CD4-positive, CD25-positive, alpha-beta regulatory T cell (primary cell): ENCODE data around the gene GUCY2D. TPM values are rescaled to one million over a fixed set of nuclear protein-coding genes. Genes with fewer than 3 reads are reported as not detected.
A peak's percentile ranks its signal among the peaks of the same experiment; 100 is the strongest.

Source experiments
- ATAC-seq, 2 donors: fragments of 150-1000 bp; cut with Tn5 transposase; one replicate each; pipeline ENCODE4 v1.10.0; 2021; ENCODE audit warnings: low read depth in 2 of 2, moderate number of reproducible peaks in 2 of 2, moderate library complexity in 1 of 2
- DNase-seq, 3 donors: peaks; one replicate each; pipeline versions ENCODE4 v3.0.0 to v3.0.0-alpha.2; 2012 to 2022; ENCODE audit warnings: mixed read lengths in 1 of 3
- H3K27ac ChIP-seq: one replicate; pipeline ENCODE4 v1.7.0; 2013; ENCODE audit warnings: mild to moderate bottlenecking, low read length; ENCODE audit not compliant: insufficient read depth, poor library complexity, severe bottlenecking
- H3K27me3 ChIP-seq: one replicate; pipeline ENCODE4 v1.7.0; 2013; ENCODE audit warnings: low read length; ENCODE audit not compliant: control insufficient read depth, insufficient read depth
- H3K36me3 ChIP-seq: one replicate; pipeline ENCODE4 v1.7.0; 2013; ENCODE audit warnings: mild to moderate bottlenecking, low read length, moderate library complexity; ENCODE audit not compliant: control insufficient read depth, insufficient read depth
- H3K4me1 ChIP-seq: 2 replicates; pipeline ENCODE4 v1.7.0; 2013; ENCODE audit warnings: mild to moderate bottlenecking, low read length; ENCODE audit not compliant: insufficient read depth, control insufficient read depth, poor library complexity, severe bottlenecking
- H3K4me3 ChIP-seq: one replicate; pipeline ENCODE4 v1.7.0; 2013; ENCODE audit warnings: low read depth, mild to moderate bottlenecking, low read length, moderate library complexity
- H3K9me3 ChIP-seq, 2 experiments: 1 replicate in 1 of 2; 2 replicates in 1 of 2; pipeline ENCODE4 v1.7.0; 2013; ENCODE audit warnings: low read length in 2 of 2, mild to moderate bottlenecking in 1 of 2, moderate library complexity in 1 of 2; ENCODE audit not compliant: control insufficient read depth in 2 of 2
- H3K27ac Mint-ChIP-seq, 3 donors: one replicate each; pipeline ENCODE4 v1.8.0; 2020 to 2022; ENCODE audit warnings: mild to moderate bottlenecking in 3 of 3, mixed read lengths in 3 of 3, moderate library complexity in 2 of 3
- H3K27me3 Mint-ChIP-seq: one replicate; pipeline ENCODE4 v1.8.0; 2022; ENCODE audit warnings: mild to moderate bottlenecking, mixed read lengths
- H3K36me3 Mint-ChIP-seq: one replicate; pipeline ENCODE4 v1.8.0; 2020; ENCODE audit warnings: mixed read lengths
- H3K4me1 Mint-ChIP-seq, 4 donors: one replicate each; pipeline ENCODE4 v1.8.0; 2020 to 2022; ENCODE audit warnings: mixed read lengths in 4 of 4, mild to moderate bottlenecking in 1 of 4
- H3K4me3 Mint-ChIP-seq, 4 donors: one replicate each; pipeline ENCODE4 v1.8.0; 2020 to 2022; ENCODE audit warnings: mild to moderate bottlenecking in 4 of 4, mixed read lengths in 4 of 4, moderate library complexity in 3 of 4
- H3K9me3 Mint-ChIP-seq, 7 donors: one replicate each; pipeline ENCODE4 v1.8.0; 2020 to 2022; ENCODE audit warnings: mixed read lengths in 7 of 7, mild to moderate bottlenecking in 3 of 7, moderate library complexity in 2 of 7
- polyA plus RNA-seq, 4 donors: library from polyadenylated mRNA; unstranded; fragments of 300-500 nt; fragmentation: Illumina TruSeq; gene quantifications; one replicate each; pipeline ENCODE4 v1.2.3, GENCODE V29; 2021
- total RNA-seq: library from RNA; stranded (reverse); gene quantifications from one replicate; pipeline ENCODE4 v1.2.3, GENCODE V29; 2022

GUCY2D gene
- total and polyA plus RNA-seq, 5 donors from 2014 or later, result 0.23 TPM; not detected in 4

DNA sequence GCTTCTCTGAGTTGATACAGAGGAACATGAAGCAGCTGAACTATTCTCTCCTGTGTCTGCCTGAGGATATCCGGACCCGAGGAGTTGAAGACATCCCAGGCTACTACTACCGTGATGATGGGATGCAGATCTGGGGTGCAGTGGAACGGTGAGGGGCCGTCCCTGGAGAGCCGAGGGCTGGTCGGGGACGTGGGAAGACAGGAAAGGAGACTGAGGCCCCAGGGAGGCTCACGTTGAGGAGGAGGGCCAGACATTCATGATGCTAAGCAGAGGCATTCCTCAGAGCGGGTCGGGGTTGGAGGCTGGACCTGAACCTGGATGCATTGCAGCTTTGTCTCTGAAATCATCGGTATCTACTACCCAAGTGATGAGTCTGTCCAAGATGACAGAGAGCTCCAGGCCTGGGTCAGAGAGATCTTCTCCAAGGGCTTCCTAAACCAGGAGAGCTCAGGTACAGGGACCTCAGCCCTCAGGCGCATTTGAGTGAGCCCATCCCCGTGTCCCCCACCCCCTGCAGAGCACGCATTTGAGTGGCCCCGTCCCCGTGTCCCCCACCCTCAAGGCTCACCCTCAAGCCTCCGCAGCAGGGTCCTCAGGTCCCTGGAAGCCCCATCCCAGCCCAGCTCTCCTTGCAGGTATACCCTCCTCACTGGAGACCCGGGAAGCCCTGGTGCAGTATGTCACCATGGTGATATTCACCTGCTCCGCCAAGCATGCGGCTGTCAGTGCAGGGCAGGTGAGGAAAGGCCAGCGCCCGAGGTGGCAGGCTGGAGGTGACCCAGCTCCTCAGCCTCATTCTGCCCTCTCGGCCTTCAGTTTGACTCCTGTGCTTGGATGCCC is 44.7 kb downstream of the GUCY2D start:
- no peaks in the 10 kb centered on the region for H3K27me3 ChIP-seq
- ATAC-seq (no peak), DNase-seq (no peak)
- H3K36me3 Mint-ChIP-seq, result no peaks in the 10 kb centered on the region
- H3K36me3 ChIP-seq, result no peaks in the 10 kb centered on the region
- no peak overlapping the region for H3K27ac ChIP-seq
- H3K4me3 ChIP-seq, result no peak overlapping the region
- H3K4me1 ChIP-seq, result no peaks in the 10 kb centered on the region
- H3K9me3 ChIP-seq, result no peaks in the 10 kb centered on the region
- H3K27ac Mint-ChIP-seq, result no peak overlapping the region
- no peak overlapping the region for H3K4me3 Mint-ChIP-seq
- peaks cover 0 to 1% (median 0%) of the 10 kb centered on the region in 7 donors for H3K9me3 Mint-ChIP-seq
- peaks cover 14% of the 10 kb centered on the region for H3K27me3 Mint-ChIP-seq
- H3K4me1 Mint-ChIP-seq, result peaks cover 0 to 2% (median 0%) of the 10 kb centered on the region in 4 donors

DNA sequence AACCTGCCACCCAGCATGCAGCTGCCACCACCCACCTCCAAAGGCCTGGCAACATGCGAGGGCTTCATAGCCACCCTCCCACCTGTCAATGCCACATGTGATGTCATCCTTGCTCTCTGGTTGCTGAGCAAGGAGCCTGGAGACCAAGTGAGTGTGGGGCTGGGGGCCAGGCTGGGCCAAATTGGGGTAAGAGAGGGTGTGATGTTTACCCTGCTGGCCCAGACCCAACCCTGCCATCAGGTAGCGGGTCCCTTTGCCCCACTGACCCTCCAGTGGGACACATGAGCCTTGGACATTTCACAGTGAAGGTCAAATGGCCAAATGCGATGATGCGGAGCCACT is 45.3 kb downstream of the GUCY2D start:
- Histone ChIP-seq H3K27me3 (no peaks in the 10 kb centered on the region), H3K4me1 (no peaks in the 10 kb centered on the region), H3K4me3 (no peak overlapping the region), H3K36me3 (no peaks in the 10 kb centered on the region), H3K27ac (no peak overlapping the region), H3K9me3 (no peaks in the 10 kb centered on the region)
- H3K4me1 Mint-ChIP-seq, result peaks cover 0 to 2% (median 0%) of the 10 kb centered on the region in 4 donors
- DNase-seq (no peak), ATAC-seq (no peak)
- H3K36me3 Mint-ChIP-seq, result no peaks in the 10 kb centered on the region
- H3K4me3 Mint-ChIP-seq, result no peak overlapping the region
- no peak overlapping the region for H3K27ac Mint-ChIP-seq
- peaks cover 0 to 1% (median 0%) of the 10 kb centered on the region in 7 donors for H3K9me3 Mint-ChIP-seq
- H3K27me3 Mint-ChIP-seq, result peaks cover 14% of the 10 kb centered on the region

DNA sequence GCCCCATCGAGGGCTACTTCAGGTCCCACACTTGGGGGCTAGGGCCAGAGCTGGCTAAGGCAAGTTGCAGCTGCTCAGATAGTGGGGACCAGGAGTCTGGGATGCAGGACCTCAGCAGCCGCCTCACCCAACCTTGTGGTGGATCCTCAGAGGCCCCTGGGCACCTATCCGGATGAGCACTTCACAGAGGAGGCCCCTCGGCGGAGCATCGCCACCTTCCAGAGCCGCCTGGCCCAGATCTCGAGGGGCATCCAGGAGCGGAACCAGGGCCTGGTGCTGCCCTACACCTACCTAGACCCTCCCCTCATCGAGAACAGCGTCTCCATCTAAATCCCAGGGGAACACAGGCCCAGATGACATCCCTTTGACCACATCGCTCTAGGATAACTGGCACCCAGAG is 45.8 kb downstream of the GUCY2D start:
- ATAC-seq, result no peak
- Histone ChIP-seq H3K4me1 (no peaks in the 10 kb centered on the region), H3K27ac (no peak overlapping the region), H3K36me3 (no peaks in the 10 kb centered on the region), H3K4me3 (no peak overlapping the region), H3K27me3 (no peaks in the 10 kb centered on the region), H3K9me3 (no peaks in the 10 kb centered on the region)
- no peak overlapping the region for H3K4me3 Mint-ChIP-seq
- H3K27me3 Mint-ChIP-seq, result peaks cover 14% of the 10 kb centered on the region
- DNase-seq, result no peak
- H3K36me3 Mint-ChIP-seq, result no peaks in the 10 kb centered on the region
- H3K4me1 Mint-ChIP-seq, result peaks cover 0 to 2% (median 0%) of the 10 kb centered on the region in 4 donors
- H3K9me3 Mint-ChIP-seq, result peaks cover 0 to 1% (median 0%) of the 10 kb centered on the region in 7 donors
- H3K27ac Mint-ChIP-seq, result no peak overlapping the region

DNA sequence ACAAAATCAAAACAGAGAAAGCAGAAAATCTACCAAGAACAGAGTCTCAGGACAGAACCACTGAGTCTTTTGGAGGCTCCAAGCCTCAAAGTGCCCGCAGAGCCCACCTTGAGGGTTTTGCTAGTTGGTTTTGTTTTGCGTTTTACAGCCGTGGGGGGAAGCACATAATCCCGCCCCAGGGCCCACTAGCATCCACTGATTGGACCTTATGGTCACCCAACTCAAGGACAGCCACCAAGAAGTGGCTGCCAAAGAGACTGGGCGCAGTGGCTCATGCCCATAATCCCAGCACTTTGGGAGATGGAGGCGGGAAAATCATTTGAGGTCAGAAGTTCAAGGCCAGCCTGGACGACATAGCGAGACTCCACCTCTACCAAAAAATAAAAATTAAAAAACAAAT is 46.3 kb downstream of the GUCY2D start:
- Histone ChIP-seq H3K27ac (no peak overlapping the region), H3K4me1 (no peaks in the 10 kb centered on the region), H3K36me3 (no peaks in the 10 kb centered on the region), H3K27me3 (no peaks in the 10 kb centered on the region), H3K4me3 (no peak overlapping the region), H3K9me3 (no peaks in the 10 kb centered on the region)
- no peaks in the 10 kb centered on the region for H3K4me1 Mint-ChIP-seq
- no peak for DNase-seq
- H3K4me3 Mint-ChIP-seq, result no peak overlapping the region
- H3K27me3 Mint-ChIP-seq, result peaks cover 14% of the 10 kb centered on the region
- no peak overlapping the region for H3K27ac Mint-ChIP-seq
- peaks cover 0 to 1% (median 0%) of the 10 kb centered on the region in 7 donors for H3K9me3 Mint-ChIP-seq
- ATAC-seq, result no peak
- no peaks in the 10 kb centered on the region for H3K36me3 Mint-ChIP-seq

DNA sequence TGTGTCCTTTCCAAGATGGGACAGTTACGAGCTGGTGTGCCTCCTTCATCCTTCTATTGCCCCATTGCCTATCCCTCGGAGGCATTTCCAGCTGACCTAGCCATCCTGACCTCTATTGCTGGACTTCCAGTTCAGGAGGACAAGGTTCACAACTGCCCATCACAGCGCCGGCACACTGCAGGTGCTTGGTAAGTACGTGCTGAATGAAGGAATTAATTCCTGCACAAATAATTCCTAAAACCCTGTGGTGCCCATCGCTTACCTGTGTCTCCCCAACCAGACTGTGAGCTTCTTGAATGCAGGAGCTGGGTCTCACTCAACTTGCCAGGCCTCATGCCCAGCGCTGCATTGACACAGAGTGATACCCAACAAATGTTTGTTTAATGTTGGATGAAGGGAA is 49.4 kb downstream of the GUCY2D start:
- Histone ChIP-seq H3K4me1 (no peaks in the 10 kb centered on the region), H3K9me3 (no peaks in the 10 kb centered on the region), H3K4me3 (no peak overlapping the region), H3K36me3 (no peaks in the 10 kb centered on the region), H3K27me3 (peaks cover 5% of the 10 kb centered on the region), H3K27ac (no peak overlapping the region)
- Mint-ChIP-seq H3K27me3 (peaks cover 21% of the 10 kb centered on the region), H3K27ac (peak overlapping the region in 1 of 3 donors; percentile 65), H3K9me3 (no peaks in the 10 kb centered on the region), H3K36me3 (no peaks in the 10 kb centered on the region), H3K4me1 (peaks cover 0 to 3% (median 0%) of the 10 kb centered on the region in 4 donors), H3K4me3 (peak overlapping the region in 1 of 4 donors; percentile 70)
- ATAC-seq (no peak), DNase-seq (no peak)

DNA sequence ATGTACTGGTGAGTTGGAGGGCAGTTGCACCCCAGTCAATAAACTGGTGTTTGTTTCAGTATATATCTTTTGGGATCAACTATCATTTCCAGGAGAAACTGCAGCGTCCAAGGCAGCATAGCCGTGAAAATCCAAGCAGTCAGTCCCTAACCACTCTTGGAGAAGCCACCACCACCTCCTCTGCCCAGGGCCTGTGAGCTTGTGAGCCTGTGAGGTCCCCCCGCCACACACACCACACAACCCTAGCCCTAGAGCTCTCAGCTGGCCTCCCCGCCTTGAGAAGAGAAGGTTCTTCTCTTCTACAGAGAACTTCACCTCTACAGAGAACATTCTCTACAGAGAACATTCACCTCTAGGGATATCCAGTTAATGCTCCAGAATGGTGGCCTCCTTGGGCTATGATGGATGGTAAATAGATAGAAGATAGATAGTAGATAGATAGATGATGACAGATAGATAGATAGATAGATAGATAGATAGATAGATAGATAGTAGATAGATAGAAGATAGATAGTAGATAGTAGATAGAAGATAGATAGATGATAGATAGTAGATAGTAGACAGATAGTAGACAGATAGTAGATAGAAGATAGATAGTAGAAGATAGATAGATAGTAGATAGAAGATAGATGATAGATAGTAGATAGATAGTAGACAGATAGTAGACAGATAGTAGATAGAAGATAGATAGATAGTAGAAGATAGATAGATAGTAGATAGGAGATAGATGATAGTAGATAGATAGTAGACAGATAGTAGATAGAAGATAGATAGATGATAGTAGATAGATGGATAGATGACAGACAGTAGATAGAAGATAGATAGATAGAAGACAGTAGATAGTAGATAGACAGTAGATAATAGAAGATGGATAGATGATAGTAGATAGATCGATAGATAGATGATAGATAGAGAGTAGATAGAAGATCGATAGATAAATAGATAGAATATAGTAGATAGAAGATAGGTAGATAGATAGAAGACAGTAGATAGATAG is 50.1 kb downstream of the GUCY2D start:
- H3K27ac ChIP-seq, result no peak overlapping the region
- H3K9me3 Mint-ChIP-seq, result no peaks in the 10 kb centered on the region
- H3K4me1 ChIP-seq, result no peaks in the 10 kb centered on the region
- H3K27ac Mint-ChIP-seq, result no peak overlapping the region
- no peaks in the 10 kb centered on the region for H3K36me3 Mint-ChIP-seq
- peaks cover 0 to 6% (median 0%) of the 10 kb centered on the region in 4 donors for H3K4me1 Mint-ChIP-seq
- peaks cover 19% of the 10 kb centered on the region for H3K27me3 Mint-ChIP-seq
- peaks cover 8% of the 10 kb centered on the region for H3K27me3 ChIP-seq
- ATAC-seq (no peak), DNase-seq (no peak)
- no peak overlapping the region for H3K4me3 Mint-ChIP-seq
- no peak overlapping the region for H3K4me3 ChIP-seq
- no peaks in the 10 kb centered on the region for H3K36me3 ChIP-seq
- no peaks in the 10 kb centered on the region for H3K9me3 ChIP-seq

DNA sequence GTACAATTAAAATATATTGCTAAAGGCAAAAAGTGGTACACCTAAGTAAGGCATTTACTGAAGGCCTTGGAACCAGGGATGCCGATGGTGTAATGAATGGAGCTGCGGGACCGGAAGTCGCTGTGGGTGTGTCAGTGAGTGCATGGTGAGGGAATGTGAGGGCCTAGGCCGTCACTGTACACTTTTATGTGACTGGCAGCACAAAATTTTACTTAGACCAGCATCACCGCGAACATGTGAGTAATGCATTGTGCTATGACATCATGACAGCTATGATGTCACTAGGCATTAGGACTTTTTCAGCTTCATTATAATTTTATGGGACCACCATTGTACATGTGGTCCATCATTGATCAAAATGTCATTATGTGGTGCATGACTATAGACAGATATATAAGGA is 51.2 kb downstream of the GUCY2D start:
- H3K4me3 Mint-ChIP-seq, result no peak overlapping the region
- DNase-seq (no peak), ATAC-seq (no peak)
- no peaks in the 10 kb centered on the region for H3K36me3 ChIP-seq
- no peaks in the 10 kb centered on the region for H3K4me1 ChIP-seq
- H3K36me3 Mint-ChIP-seq, result no peaks in the 10 kb centered on the region
- no peak overlapping the region for H3K27ac ChIP-seq
- no peaks in the 10 kb centered on the region for H3K9me3 Mint-ChIP-seq
- H3K27me3 ChIP-seq, result peaks cover 8% of the 10 kb centered on the region
- H3K27me3 Mint-ChIP-seq, result peaks cover 24% of the 10 kb centered on the region
- H3K27ac Mint-ChIP-seq, result no peak overlapping the region
- H3K4me3 ChIP-seq, result no peak overlapping the region
- H3K9me3 ChIP-seq, result no peaks in the 10 kb centered on the region
- peaks cover 0 to 6% (median 0%) of the 10 kb centered on the region in 4 donors for H3K4me1 Mint-ChIP-seq
